Testis (tissue), 2 donors: ENCODE measurements around the gene MATN1.

Experiments used
- CTCF ChIP-seq, 3 experiments: fragments of 450-650 bp in 2 of 3; fragments of 200-600 bp in 1 of 3; sonication (generic) in 1 of 3; IDR thresholded peaks; one replicate each; pipeline ENCODE4 v1.5.1; 2016 to 2019; ENCODE audit warnings: antibody characterized with exemption in 3 of 3, mild to moderate bottlenecking in 2 of 3, moderate library complexity in 1 of 3
- POLR2A ChIP-seq: fragments of 450-650 bp; IDR thresholded peaks from one replicate; pipeline ENCODE4 v1.6.1; 2017; ENCODE audit warnings: antibody characterized with exemption, mild to moderate bottlenecking, moderate library complexity

- TF ChIP-seq CTCF (IDR thresholded peaks at IDR 0.05) (no peak), POLR2A (no peak)
These were observed 5.2 kb downstream of the MATN1 start for GRCh38 chr1:30718091-30718635.
